ENCODE measurements around the gene CUBN. TPM values are rescaled to one million over a fixed set of nuclear protein-coding genes. Genes with fewer than 3 reads are reported as not detected.
"Not testable (repeated sequence)": the region's sequence is repeated elsewhere in the genome, so short reads cannot be mapped to it uniquely, and the experiment has no call there.

CUBN gene
- total RNA-seq, 1 experiment from 2014 or later = 0.10 TPM

DNA sequence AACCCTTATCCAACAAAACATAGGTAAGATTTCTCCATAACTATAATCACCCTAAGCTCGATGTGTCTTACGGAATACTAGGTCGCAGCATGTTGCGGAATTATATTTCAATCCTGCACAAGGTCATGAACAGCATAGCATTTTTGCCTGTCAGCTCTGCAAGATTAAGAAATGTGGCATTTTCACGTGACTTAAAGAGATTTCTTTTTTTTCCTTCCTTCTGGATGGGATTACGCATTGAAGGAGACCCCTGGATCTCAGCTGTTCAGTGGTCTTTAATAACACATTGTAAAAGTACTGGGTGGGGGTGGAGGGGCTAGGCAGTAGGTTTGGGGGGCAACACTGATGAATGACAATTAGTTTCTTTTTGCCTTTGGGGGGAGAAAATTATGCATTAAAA lies 106.7 kb downstream of the CUBN start:
- no peaks in the 10 kb centered on the region; the same call in 1 of the 2 replicates for H3K36me3 ChIP-seq
- H3K27me3 ChIP-seq = no peaks in the 10 kb centered on the region
- H3K4me3 ChIP-seq = no peak overlapping the region
- H3K9me3 ChIP-seq = peaks cover 3% of the 10 kb centered on the region
- DNase-seq = no peak

DNA sequence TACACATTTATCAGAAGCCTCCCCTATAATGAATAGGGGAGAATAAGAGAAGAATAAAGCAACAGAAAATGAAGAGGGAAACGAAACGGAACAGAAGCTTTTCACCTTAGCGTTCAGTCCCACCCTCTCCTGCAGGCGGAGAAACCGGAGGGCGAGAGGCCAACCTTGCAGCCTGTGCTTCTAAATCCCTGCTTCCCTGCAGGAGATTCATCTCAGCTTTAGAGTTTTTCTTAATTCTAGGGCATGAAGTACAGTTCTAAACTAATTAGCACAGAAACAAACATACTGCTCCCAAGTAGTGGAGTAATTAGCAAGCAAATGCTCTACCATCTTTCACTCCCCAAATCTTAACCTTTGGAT lies 107.2 kb downstream of the CUBN start:
- DNase-seq = no peak
- Histone ChIP-seq H3K36me3 (no peaks in the 10 kb centered on the region; the same call in 1 of the 2 replicates), H3K9me3 (peaks cover 3% of the 10 kb centered on the region), H3K4me3 (no peak overlapping the region), H3K27me3 (no peaks in the 10 kb centered on the region)

DNA sequence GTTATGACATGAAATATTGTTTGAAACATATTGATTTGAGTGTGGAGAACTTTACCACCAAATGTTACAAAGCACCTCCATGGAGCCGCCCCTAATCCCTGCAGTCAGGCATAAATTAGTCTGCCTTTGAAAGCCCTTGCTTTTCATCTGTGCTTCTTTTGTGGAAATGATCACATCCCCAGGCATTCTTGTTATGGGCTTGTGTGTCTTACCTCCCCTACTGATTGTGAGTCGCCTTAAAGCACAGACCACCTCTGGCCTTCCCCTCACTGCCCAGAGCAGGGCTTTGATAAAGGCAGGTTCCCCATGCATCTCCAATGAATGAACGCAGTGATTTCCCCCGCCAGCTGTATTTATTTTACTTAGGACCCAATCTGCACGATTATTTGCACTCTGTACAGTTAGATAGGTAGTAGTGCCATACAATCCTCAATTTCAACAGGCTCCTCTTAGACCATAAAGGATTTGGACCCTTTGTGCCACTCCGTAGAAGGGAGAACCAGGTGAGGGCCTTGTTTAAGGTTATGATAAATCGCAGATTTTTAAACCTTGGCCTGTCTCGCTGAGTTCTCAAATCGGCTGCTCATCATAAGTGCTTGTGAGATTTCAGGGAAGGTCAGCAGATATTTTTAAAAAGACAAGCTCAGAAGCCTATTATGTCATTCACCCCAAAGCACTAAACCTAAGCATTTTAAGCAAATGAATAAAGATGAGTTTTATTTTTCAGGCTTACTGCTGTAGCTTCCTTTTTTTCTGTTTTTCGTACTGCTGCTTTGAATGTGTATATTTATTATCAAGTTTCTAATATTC lies 107.8 kb downstream of the CUBN start:
- H3K9me3 ChIP-seq = peaks cover 3% of the 10 kb centered on the region
- no peaks in the 10 kb centered on the region for H3K27me3 ChIP-seq
- no peak overlapping the region for H3K4me3 ChIP-seq
- H3K36me3 ChIP-seq = no peaks in the 10 kb centered on the region; the same call in 1 of the 2 replicates
- no peak for DNase-seq

DNA sequence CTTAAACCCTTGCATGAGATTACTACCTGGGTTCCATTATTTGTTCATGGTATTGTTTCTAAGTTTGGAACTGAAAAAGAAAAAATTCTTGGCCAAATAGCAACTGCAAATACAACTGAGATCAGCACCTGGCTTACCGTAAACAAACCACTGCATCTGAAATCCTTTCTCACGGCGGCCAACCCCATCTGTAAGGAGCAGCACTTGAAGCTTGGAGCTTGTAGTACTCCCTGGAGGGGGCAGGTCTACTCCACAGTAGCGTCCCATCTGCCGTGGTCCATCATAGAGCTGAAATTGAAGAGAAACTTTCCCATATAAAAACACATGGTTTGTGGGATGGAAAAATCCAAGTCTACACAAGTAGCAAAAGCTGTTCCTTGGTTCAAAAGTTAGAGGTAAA lies 109.9 kb downstream of the CUBN start:
- H3K4me3 ChIP-seq = no peak overlapping the region
- H3K36me3 ChIP-seq = no peaks in the 10 kb centered on the region; the same call in 1 of the 2 replicates
- peaks cover 3% of the 10 kb centered on the region for H3K9me3 ChIP-seq
- no peak for DNase-seq
- H3K27me3 ChIP-seq = no peaks in the 10 kb centered on the region

DNA sequence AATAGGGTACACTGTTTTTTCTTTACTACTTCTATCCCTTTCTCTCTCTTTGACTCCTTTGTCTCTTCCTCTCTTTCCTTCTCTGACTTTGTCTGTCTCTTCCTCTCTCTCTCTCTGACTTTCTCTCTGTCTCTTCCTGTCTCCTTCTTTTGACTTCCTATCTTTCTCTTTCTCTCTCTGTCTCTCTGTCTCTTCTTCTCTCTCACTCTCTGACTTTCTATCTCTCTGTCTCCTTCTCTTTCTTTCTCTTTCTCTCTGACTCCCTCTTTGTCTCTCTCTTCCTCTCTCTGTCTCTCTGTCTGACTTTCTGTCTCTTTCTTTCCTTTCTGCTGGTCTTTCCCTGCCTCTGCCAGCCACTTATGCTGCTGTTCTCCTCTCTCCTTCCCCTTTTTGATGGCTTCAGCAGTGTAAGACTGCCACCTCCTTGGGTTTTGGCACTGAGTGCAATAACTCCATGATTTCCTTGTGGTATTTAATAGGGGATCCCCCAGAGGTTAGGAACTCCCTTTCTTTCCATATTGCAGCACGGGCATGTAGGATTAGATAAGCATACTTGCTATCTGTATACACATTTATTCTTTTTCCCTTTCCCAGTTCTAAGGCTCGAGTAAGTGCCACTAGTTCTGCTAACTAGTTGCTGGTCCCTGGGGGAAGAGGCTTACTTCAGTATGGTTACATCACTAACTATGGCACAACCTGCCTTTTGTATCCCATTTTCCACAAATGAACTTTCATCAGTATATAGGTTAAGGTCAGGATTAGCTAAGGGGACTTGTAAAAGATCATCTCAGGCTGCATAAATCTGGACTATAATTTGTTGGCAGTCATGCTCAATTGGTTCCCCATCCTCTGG lies 116.3 kb downstream of the CUBN start:
- not testable (repeated sequence) for H3K9me3 ChIP-seq, H3K36me3 ChIP-seq, H3K27me3 ChIP-seq, DNase-seq, H3K4me3 ChIP-seq

DNA sequence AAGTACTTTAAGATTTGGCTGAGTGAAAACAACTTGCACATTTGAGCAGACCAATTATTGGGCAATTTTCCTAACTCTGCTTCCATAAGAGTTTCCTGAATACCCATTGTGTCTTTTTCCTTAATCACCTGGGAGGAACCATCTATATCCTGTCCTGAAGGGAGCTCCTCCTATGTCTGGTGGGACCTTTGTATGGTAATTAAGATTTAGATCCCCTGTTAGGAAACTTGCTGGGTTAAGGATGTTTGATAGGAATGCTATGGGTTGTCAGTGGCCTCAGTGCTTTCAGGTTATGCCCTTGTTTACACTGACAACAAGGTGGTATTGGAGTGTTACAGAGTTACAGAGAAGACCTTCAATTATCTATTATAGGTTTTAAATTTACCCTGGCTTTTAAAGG lies 116.9 kb downstream of the CUBN start:
- not testable (repeated sequence) for DNase-seq, H3K9me3 ChIP-seq, H3K27me3 ChIP-seq, H3K4me3 ChIP-seq, H3K36me3 ChIP-seq

DNA sequence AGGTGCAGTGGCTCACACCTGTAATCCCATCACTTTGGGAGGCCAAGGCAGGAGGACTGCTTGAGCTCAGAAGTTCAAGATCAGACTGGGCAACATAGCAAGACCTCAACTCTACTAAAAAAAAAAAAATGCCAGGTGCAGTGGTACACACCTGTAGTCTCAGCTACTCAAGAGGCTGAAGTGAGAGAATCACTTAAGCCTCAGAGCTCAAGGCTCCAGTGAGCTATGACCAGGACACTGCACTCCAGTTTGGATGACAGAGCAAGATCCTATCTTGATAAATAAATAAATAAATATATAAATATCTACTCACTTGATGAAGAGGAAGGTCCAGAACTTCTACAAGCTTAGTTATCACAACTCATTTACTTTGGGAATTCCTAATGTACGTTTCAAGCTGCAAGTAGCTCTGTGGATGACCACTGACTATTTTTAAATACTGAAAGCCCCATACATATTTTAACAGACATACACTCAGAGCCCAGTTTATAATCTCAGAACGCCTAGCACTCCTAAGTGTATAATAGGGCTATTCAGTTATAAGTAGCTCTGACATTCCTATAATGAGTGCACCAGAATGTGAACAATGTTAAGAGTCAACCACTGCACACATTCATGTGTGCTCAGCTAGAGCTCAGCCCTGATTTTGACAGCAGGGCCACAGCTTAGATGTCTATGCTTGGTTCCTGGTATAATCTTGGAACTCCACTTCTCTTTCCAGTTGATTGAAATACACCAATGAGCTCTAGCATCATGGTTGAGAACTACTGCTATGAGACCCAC lies 119.1 kb downstream of the CUBN start:
- Histone ChIP-seq H3K4me3 (no peak overlapping the region), H3K9me3 (peaks cover 6% of the 10 kb centered on the region), H3K36me3 (no peaks in the 10 kb centered on the region), H3K27me3 (no peaks in the 10 kb centered on the region)
- DNase-seq = no peak

DNA sequence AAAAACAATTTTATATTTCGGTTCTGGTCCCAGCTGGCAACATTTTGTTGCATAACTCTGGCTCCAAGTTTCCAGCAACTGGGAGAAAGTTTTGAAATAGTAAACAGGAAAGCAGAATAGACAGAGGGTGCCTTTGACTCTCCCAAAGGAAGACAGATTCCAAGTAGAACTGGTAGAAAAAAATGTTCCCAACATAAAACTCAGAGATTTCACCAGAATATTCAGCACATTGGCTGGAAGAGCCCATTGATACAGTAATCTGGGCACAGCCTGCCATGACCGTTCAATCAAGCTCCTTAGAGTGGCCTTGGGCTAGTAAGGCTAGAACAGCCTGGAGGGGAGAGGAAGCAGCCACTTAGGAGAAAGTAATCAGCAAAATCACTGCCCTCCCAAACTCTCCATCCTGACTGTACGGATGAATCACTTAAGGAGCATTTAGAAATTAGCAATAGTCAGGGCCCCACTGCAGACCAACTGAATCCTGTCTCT lies 120.4 kb downstream of the CUBN start:
- H3K27me3 ChIP-seq = no peaks in the 10 kb centered on the region
- DNase-seq = peak; percentile 58
- H3K9me3 ChIP-seq = peaks cover 6% of the 10 kb centered on the region
- H3K36me3 ChIP-seq = no peaks in the 10 kb centered on the region
- H3K4me3 ChIP-seq = no peak overlapping the region

DNA sequence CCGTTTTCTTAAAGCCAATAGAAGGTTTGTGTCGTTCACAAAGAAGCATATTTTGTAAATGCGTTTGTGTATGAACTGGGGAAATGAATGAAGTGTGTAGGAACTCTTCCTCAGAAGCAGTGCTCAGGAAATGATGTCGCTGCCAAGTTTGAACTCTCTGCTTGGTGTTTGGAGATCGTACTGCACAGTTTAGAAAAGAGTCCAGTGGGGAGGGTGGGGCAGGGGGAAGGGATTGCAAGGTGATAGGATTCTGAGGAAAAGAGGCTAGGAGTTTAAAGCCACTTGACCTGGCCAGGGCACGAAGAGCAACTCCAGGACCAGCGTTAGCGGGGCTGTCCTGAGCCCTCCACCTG lies 122.2 kb downstream of the CUBN start:
- Histone ChIP-seq H3K9me3 (peaks cover 6% of the 10 kb centered on the region), H3K4me3 (no peak overlapping the region), H3K36me3 (no peaks in the 10 kb centered on the region), H3K27me3 (no peaks in the 10 kb centered on the region)
- no peak for DNase-seq

DNA sequence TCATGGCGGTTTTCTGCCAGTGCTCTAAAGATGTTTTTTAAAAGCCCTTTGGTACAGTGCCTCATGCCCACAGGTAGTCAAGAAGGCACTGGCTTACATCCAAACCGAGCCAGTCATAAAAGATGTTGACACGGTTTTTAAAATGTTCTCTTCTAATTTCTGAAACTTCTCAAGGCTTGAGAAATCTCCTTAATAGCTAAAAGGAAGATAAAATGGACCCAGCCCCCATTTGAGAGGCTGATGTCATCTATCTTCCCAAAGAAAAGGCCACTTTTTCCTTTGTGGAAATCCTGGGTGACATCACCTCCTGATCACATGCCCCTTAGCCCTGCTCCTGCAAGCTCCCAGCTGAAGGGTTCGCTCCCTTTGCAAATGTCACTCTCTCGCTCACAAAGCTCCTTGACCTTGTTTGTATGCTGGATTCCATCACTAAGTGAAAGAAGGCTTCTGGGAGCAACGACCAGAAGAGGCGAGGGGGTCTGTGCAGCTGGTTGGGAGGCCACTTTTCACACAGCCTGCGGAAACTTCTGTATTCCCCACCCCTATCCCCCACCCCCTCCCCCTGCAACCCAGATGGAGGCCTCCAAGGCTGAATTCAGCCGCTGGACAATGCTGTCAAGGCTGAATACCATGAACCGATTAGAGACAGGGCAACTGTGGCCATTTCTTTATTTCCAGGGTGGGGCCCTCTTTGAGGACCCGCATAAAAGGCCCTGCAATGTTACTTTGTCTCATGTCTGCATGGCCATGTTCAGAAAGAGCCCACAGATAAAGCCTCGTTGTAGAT lies 122.8 kb downstream of the CUBN start:
- H3K4me3 ChIP-seq = no peak overlapping the region
- no peaks in the 10 kb centered on the region for H3K27me3 ChIP-seq
- DNase-seq = no peak
- no peaks in the 10 kb centered on the region for H3K36me3 ChIP-seq
- H3K9me3 ChIP-seq = peaks cover 6% of the 10 kb centered on the region

DNA sequence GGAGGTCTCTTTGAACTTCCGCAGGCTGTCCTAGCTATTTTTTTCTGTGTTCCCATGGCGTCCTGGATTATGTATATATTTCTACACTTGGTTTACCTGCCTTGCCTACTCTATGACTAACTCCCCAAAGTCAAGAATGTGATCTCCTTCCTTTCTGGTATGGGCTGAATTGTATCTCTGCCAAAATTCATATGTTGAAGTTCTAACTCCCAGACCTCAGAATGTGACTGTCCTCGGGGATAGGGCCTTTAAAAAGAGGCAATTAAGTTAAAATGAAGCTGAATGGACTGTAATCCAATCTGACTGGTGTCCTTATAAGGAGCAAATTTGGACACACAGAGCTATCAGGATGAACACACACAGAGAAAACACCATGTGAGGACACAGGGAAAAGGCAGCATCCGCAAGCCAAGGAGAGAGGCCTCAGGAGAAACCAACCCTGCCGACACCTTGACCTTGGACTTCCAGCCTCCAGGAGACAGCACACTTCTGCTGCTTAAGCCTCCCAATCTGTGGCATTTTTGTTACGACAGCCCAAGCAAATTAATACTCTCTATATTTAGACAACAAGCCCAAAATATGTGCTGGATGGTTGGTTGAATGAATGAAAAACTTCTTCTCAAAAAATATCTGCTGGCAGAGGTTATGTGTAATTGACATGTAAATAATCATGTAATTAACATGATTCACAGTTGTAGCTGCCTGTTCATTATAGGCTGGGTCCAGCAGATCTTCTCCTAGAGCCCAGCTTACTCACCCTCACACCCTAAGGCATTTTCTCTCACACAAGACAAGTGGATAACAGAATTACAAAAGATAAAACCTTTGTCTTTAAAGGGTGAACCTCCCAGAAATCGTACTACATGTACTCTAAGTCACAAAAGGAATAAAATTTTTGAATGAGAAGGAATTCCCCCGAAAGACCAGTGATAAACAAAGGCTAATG lies 123.7 kb downstream of the CUBN start:
- DNase-seq = no peak
- H3K36me3 ChIP-seq = no peaks in the 10 kb centered on the region
- peaks cover 3% of the 10 kb centered on the region for H3K9me3 ChIP-seq
- H3K27me3 ChIP-seq = no peaks in the 10 kb centered on the region
- no peak overlapping the region for H3K4me3 ChIP-seq

DNA sequence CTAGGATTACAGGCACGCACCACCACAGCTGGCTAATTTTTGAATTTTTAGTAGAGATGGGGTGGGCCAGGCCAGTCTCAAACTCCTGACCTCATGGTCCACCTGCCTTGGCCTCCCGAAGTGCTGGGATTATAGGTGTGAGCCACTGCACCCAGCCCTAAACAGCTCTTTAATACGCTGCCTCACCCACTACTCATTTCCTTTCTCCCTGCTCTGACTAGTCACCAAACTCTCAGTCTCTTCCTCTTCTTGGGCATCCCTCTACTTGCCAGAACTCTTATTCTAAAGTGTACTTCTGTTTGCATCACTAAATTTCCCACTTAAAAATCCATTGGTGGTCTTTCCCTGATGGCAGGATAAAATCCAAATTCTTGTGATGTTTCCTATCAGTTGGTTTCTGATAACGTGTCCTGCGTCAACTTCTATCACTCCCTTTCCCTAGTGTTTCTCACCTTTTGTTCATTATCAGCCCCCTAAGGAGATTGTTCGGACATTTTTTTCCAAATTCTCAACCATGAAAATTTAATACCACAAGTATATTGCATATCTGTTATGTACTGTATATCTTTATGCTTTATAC lies 124.7 kb downstream of the CUBN start:
- Histone ChIP-seq H3K4me3 (no peak overlapping the region), H3K27me3 (no peaks in the 10 kb centered on the region), H3K9me3 (peaks cover 3% of the 10 kb centered on the region), H3K36me3 (no peaks in the 10 kb centered on the region)
- no peak for DNase-seq

DNA sequence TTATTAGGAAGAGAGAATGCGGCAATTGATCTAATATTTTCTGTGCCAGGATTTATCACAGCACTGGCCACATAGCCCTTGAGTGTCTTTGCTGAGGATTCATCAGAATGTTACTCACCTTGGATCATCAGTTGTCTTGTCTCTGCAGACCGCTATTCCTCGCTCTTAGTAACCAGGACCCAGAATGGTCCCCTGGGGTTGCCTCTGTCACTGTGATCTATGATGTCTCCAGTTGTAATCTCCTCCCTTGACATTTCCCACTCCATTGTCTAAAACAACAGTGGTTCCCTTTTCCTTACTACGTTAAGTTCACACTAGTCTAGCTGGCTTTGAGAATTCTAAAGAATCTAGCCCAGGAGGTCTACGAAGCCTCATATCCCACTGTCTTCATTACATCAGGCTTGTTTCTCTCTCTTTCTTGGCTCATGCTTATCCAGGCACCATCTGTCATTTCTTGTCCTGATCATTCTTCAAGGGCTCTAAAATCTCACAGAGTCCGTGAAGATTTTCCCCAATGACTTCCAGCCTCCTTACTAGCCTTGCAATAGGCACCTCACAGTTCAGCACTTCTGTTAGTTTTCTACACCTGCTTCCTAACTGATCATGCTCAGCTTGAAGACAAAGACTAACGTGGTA lies 125.8 kb downstream of the CUBN start:
- Histone ChIP-seq H3K27me3 (no peaks in the 10 kb centered on the region), H3K36me3 (no peaks in the 10 kb centered on the region), H3K4me3 (no peak overlapping the region), H3K9me3 (peaks cover 3% of the 10 kb centered on the region)
- DNase-seq = no peak

DNA sequence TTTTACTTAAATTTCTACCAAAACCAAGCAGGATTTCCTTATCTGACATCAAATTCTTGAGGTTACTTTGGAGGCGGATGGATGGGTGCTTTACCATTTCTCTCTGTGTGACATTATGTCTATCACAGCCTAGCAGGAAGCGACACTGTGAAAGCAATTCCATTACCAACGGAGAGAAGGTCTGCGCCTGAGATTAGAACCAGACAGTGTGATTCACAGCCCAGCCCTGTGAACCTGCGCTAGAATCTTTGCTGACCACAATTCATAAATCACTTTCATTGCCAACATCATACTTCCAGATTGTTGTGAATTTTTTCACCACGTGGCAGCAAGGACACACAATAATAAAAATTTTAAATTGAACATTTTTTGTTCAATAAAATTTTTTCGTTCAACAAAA lies 126.5 kb downstream of the CUBN start:
- peaks cover 3% of the 10 kb centered on the region for H3K9me3 ChIP-seq
- H3K4me3 ChIP-seq = no peak overlapping the region
- no peak for DNase-seq
- H3K27me3 ChIP-seq = no peaks in the 10 kb centered on the region
- H3K36me3 ChIP-seq = no peaks in the 10 kb centered on the region

Data from MG63 (cell line).